ENCODE results near the gene USH1G. TPM values are rescaled to one million over a fixed set of nuclear protein-coding genes. Genes with fewer than 3 reads are reported as not detected.
A peak's percentile ranks its signal among the peaks of the same experiment; 100 is the strongest.

Gene USH1G
- total RNA-seq, 1 experiment from 2014 or later = 2.7 TPM

GRCh38 chr17:74883241-74883745 is 39.8 kb downstream of the USH1G start:
- Histone ChIP-seq H3K4me2 (ENCODE audit: insufficient read depth, insufficient read length, low read length) (no peak overlapping the region), H3T11ph (ENCODE audit: low read length) (no peak overlapping the region), H4K5ac (ENCODE audit: insufficient read length, low read depth, low read length) (no peak overlapping the region), H3K18ac (ENCODE audit: insufficient read length, low read depth, low read length) (peak overlapping the region; percentile 11), H3K4me1 (ENCODE audit: insufficient read depth, low read length) (no peaks in the 10 kb centered on the region; the same call in 1 of the 2 replicates), H2AFZ (ENCODE audit: low read length) (no peak overlapping the region), H3K79me1 (ENCODE audit: insufficient read depth, low read depth, low read length, poor library complexity, severe bottlenecking) (no peaks in the 10 kb centered on the region), H2BK120ac (ENCODE audit: low read depth, low read length, poor library complexity, severe bottlenecking) (no peak overlapping the region), H3K27me3 (ENCODE audit: insufficient read depth, low read length) (no peaks in the 10 kb centered on the region; the same call in 1 of the 2 replicates), H3K23ac (ENCODE audit: insufficient read length, low read depth, low read length) (no peak overlapping the region), H2BK5ac (ENCODE audit: insufficient read length, low read length) (no peak overlapping the region), H2BK15ac (ENCODE audit: low read depth, low read length) (no peak overlapping the region), H3K4ac (ENCODE audit: low read depth, low read length) (no peak overlapping the region), H4K20me1 (ENCODE audit: control insufficient read depth, insufficient read depth, insufficient read length) (no peaks in the 10 kb centered on the region), H3K27ac (ENCODE audit: insufficient read length, low read depth, low read length) (no peak overlapping the region), H3K9me3 (ENCODE audit: control insufficient read depth, low read depth, low read length) (no peaks in the 10 kb centered on the region), H2BK20ac (ENCODE audit: low read depth, low read length, poor library complexity, severe bottlenecking) (no peak overlapping the region), H3K56ac (ENCODE audit: insufficient read length, low read depth, low read length) (no peak overlapping the region), H3K23me2 (ENCODE audit: insufficient read length, low read depth, low read length, poor library complexity, severe bottlenecking) (no peaks in the 10 kb centered on the region), H4K91ac (ENCODE audit: insufficient read length, low read depth, low read length) (no peak overlapping the region), H3K14ac (ENCODE audit: insufficient read depth, low read length) (no peak overlapping the region; the same call in 1 of the 2 replicates), H2AK5ac (ENCODE audit: insufficient read length, low read length) (no peak overlapping the region), H4K8ac (replicated peaks; ENCODE audit: insufficient read length, low read depth, low read length) (no peak overlapping the region), H3K79me2 (ENCODE audit: insufficient read depth, low read length) (no peaks in the 10 kb centered on the region), H3K9ac (ENCODE audit: extremely low read depth, insufficient read length, low read length) (no peak overlapping the region), H2BK12ac (ENCODE audit: insufficient read length, low read depth, low read length) (no peak overlapping the region)
- H3K27me3 Mint-ChIP-seq (ENCODE audit: low read depth) = peaks cover 51% of the 10 kb centered on the region
- TF ChIP-seq CTCF (conservative IDR thresholded peaks at IDR 0.05) = no peak
- no peak for DNase-seq
- no peaks in the 10 kb centered on the region for H3K9me3 Mint-ChIP-seq
- WGBS (ENCODE audit: extremely low coverage, insufficient read length, low lambda C conversion rate) = no CpG with 5 or more reads among the region's 15 CpGs
- H3K36me3 Mint-ChIP-seq (ENCODE audit: insufficient read depth in 1 of 3, low read depth in 3 of 3) = no peaks in the 10 kb centered on the region
- H3K4me1 Mint-ChIP-seq = peaks cover 13 to 21% of the 10 kb centered on the region in 2 experiments
- no peak overlapping the region for H3K27ac Mint-ChIP-seq
- no peak overlapping the region for H3K4me3 Mint-ChIP-seq

Data from H9 (cell line).